22Rv1 (cell line): ENCODE data around the gene INPP5B.

Experiments
- H3K27ac ChIP-seq: fragments of 450-650 bp; 2 replicates; pipeline ENCODE4 v1.5.1; 2017
- CTCF ChIP-seq: fragments of 450-650 bp; IDR thresholded peaks from 2 replicates; pipeline ENCODE4 v1.5.1; 2017; ENCODE audit warnings: mild to moderate bottlenecking
- ZFX ChIP-seq: fragments of 450-650 bp; IDR thresholded peaks from 2 replicates; pipeline ENCODE4 v1.6.1; 2017; ENCODE audit warnings: antibody characterized with exemption, borderline replicate concordance

INPP5B gene

GRCh38 chr1:37840711-37841110 is 106.1 kb downstream of the INPP5B start:
- TF ChIP-seq ZFX (no peak), CTCF (no peak)
- H3K27ac ChIP-seq: no peak overlapping the region

- H3K27ac ChIP-seq: no peak overlapping the region
- TF ChIP-seq CTCF (no peak), ZFX (no peak)
Measured at GRCh38 chr1:37839676-37840075, 107.2 kb downstream of the INPP5B start.

- TF ChIP-seq CTCF (no peak), ZFX (no peak)
- H3K27ac ChIP-seq: no peak overlapping the region
Measured at GRCh38 chr1:37836788-37837187, 110.1 kb downstream of the INPP5B start.

GRCh38 chr1:37831809-37832208 is 115.0 kb downstream of the INPP5B start:
- H3K27ac ChIP-seq: no peak overlapping the region
- TF ChIP-seq CTCF (no peak), ZFX (no peak)

DNA sequence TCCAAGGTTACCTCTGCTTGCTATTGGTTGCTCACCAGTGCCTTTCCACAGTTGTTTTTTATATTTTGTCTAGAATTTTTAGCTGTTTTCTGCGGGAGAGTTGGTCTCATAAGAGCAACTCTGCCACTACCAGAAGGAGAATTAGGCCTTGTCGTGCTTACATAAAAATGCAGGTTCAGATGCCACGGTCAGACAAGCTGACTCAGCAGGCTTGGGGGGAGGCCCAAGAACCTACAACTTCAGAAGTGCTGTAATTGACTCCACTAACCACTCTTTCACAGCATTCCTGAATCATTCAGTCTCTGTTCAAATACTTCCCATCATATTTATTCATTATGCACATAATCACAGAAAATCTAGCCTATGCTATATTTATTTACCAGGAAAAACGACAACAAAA is 115.7 kb downstream of the INPP5B start:
- H3K27ac ChIP-seq: no peak overlapping the region
- no peak for TF ChIP-seq ZFX
- TF ChIP-seq CTCF: no peak

DNA sequence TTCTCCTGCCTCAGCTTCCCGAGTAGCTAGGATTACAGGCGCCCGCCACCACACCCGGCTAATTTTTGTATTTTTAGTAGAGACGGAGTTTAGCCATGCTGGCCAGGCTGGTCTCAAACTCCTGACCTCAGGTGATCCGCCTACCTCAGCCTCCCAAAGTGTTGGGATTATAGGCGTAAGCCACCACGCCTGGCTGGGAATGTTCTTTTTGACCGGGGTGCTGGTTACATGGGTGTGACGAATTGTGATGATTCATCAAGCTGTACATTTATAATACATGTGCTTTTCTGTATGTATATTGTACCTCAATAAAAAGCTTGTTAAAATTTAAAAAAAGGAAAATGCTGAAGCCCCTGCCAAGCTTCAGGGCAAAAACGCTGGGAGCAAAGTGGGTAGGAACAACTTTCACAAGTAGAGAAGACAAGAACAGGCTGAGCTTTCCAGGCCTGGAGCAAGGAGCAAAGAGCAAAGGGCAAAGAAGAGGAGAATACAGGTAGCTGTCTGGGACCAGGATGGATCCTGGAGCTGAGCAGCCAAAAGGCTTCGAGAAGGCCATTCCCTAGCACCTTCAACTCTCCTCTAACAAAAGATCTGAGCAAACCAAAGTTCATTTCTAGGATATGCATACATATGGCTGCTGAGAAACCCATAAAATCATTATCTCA is 118.3 kb downstream of the INPP5B start:
- no peak overlapping the region for H3K27ac ChIP-seq
- TF ChIP-seq CTCF (no peak), ZFX (no peak)

DNA sequence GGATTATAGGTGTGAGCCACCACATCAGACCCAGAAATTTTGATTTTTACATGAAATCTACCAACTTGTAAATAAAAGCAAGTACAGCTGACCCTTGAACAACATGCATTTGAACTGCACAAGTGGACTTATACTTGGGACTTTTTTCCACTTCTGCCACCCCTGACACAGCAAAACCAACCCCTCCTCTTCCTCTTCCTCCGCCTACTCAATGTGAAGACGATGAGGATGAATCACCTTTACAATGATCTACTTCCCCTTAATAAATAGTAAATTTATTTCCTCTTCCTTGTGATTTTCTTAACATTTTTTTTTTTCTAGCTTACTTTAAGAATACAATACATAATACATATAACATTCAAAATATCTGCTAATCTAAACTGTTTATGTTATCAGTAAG is 121.3 kb downstream of the INPP5B start:
- H3K27ac ChIP-seq: no peak overlapping the region
- TF ChIP-seq ZFX (no peak), CTCF (no peak)
